GM19193 (cell line): ENCODE measurements around the gene FOLR1.

Experiments
- POLR2A ChIP-seq: IDR thresholded peaks from 4 replicates; pipeline ENCODE4 v1.6.1; 2011; ENCODE audit not compliant: insufficient read depth, insufficient read length; ENCODE audit errors: extremely low read depth

Gene FOLR1

GRCh38 chr11:72238492-72239312 is 46.8 kb downstream of the FOLR1 start:
- no peak for TF ChIP-seq POLR2A

GRCh38 chr11:72239313-72239848 is 47.4 kb downstream of the FOLR1 start:
- peak; percentile 52 for TF ChIP-seq POLR2A

- TF ChIP-seq POLR2A: no peak
These were observed 48.0 kb downstream of the FOLR1 start for GRCh38 chr11:72239849-72240460.

GRCh38 chr11:72240461-72241290 is 48.7 kb downstream of the FOLR1 start:
- no peak for TF ChIP-seq POLR2A

DNA sequence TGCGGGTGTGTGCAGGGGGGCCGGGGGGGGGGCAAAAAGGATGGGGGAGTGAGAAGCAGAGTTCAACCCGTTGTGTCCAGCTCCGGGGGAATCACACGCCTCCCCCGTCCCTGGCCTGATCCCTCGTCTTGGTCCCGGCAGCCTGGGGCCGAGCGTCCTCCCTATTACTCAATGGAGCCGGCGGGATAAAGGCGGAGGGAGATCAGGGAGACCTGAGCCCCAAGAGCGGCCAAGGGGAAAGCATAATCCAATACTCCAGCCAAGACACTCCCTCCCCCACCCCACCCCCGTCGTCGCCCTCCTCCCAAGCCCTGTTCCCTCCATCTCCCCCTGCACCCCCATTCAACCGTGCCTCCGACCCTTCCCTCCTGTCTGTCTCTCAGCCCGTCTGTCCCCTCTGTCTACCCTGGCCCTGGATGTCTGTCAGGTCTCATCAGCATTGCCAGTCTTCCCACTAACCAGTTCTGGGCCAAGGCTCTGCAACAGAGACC is 49.4 kb downstream of the FOLR1 start:
- no peak for TF ChIP-seq POLR2A

- no peak for TF ChIP-seq POLR2A
These were observed 50.2 kb downstream of the FOLR1 start for GRCh38 chr11:72242141-72242540.

GRCh38 chr11:72243173-72244059 is 51.5 kb downstream of the FOLR1 start:
- TF ChIP-seq POLR2A: no peak

DNA sequence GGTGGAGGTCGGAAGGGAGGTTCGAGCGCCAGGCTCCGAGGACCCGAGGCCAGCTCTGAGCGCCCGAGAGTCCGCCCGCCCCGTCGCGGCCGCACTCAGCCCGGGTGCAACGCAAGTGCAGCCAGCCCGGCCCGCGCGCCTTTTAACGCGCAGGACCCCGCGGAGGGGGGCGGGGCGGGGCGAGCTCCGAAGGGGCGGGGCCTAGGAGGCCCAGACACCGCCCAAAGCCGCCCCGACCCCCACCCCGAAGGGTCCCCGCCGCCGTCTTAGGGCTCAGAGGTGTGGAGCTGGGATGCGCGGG is 52.1 kb downstream of the FOLR1 start, which contains the start of gene PHOX2A:
Gene PHOX2A, minus strand, starts transcription at position 117 of the 301 bp plus-strand sequence. CDS start 172 bp downstream, outside the sequence.
- TF ChIP-seq POLR2A: no peak

DNA sequence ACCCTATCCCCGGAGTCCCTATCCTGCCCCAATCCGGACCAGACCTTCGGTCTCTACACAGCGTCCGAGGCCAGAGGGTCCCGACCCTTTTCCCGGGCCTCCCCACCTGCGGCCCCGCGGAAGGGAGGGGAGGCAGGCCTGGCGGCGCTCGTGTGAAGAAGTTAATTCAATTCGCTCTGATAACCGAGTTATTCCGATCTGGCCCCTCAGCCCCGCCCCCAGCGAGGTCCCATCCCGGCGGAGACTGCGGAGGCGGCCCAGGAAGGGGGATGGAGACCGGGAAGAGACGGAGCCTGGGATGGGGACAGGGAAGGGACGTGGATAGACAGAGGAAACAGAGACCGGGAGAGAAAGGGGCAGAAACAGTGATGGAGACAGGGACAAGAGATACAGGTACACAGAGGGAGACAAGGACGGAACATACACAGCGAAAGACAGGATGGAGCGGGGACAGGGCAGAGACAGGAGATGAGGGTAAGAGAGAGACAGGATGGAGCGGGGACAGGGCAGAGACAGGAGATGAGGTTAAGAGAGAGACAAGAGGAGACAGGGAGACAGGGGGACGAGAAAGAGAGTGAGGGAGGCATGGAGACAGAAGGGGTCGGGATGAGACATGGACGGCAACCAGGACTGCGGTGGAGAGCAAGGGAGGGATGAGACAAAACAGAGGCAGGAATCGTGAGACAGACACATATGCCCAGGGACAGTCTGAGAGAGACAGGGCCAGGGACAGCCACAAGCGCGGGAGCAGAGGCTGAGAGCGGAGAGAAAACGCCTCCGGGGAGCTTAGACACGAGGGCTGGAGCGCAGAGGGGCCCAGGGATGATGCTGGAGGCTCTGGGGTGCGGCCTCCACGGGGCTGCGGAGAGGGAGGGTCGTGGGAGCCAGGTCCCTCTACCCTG is 52.7 kb downstream of the FOLR1 start:
- no peak for TF ChIP-seq POLR2A

GRCh38 chr11:72245263-72245816 is 53.4 kb downstream of the FOLR1 start:
- no peak for TF ChIP-seq POLR2A
